Adrenal gland (tissue), 5 donors: ENCODE results near the gene CFP.

Experiments
- POLR2A ChIP-seq, 2 donors: fragments of 450-650 bp; IDR thresholded peaks; one replicate each; pipeline ENCODE4 v1.6.1; 2017; ENCODE audit warnings: antibody characterized with exemption in 2 of 2, mild to moderate bottlenecking in 2 of 2, moderate library complexity in 1 of 2
- TF ChIP-seq, protein P1 (sequence below), 6 experiments: fragments of 450-650 bp in 4 of 6; fragments of 200-600 bp in 2 of 6; sonication (generic) in 1 of 6; IDR thresholded peaks; 1 replicate in 5 of 6; 2 replicates in 1 of 6; pipeline versions ENCODE4 v1.5.1 to v1.8.0; 2016 to 2021; ENCODE audit warnings: antibody characterized with exemption in 6 of 6, mild to moderate bottlenecking in 2 of 6, moderate library complexity in 1 of 6
- donor health status: DM: no; HTN: no; CAD: no.

GRCh38 chrX:47581731-47582647 lies 47.7 kb downstream of the CFP start, which contains the start of gene TIMP1:
- peak in 1 of 2 donors; percentile 57 for TF ChIP-seq POLR2A (IDR thresholded peaks at IDR 0.05)
- TF ChIP-seq, protein P1, sequence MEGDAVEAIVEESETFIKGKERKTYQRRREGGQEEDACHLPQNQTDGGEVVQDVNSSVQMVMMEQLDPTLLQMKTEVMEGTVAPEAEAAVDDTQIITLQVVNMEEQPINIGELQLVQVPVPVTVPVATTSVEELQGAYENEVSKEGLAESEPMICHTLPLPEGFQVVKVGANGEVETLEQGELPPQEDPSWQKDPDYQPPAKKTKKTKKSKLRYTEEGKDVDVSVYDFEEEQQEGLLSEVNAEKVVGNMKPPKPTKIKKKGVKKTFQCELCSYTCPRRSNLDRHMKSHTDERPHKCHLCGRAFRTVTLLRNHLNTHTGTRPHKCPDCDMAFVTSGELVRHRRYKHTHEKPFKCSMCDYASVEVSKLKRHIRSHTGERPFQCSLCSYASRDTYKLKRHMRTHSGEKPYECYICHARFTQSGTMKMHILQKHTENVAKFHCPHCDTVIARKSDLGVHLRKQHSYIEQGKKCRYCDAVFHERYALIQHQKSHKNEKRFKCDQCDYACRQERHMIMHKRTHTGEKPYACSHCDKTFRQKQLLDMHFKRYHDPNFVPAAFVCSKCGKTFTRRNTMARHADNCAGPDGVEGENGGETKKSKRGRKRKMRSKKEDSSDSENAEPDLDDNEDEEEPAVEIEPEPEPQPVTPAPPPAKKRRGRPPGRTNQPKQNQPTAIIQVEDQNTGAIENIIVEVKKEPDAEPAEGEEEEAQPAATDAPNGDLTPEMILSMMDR (IDR thresholded peaks at IDR 0.05) = no peak
